NCI-H2081 (cell line): ENCODE measurements around the gene REX1BD.
A peak's percentile ranks its signal among the peaks of the same experiment; 100 is the strongest.
"Not testable (repeated sequence)": the region's sequence is repeated elsewhere in the genome, so short reads cannot be mapped to it uniquely, and the experiment has no call there.

Source experiments
- DNase-seq, 2 experiments: peaks; one replicate each; lab custom pipeline; 2025; lab: John Stamatoyannopoulos, UW

The REX1BD gene

DNA sequence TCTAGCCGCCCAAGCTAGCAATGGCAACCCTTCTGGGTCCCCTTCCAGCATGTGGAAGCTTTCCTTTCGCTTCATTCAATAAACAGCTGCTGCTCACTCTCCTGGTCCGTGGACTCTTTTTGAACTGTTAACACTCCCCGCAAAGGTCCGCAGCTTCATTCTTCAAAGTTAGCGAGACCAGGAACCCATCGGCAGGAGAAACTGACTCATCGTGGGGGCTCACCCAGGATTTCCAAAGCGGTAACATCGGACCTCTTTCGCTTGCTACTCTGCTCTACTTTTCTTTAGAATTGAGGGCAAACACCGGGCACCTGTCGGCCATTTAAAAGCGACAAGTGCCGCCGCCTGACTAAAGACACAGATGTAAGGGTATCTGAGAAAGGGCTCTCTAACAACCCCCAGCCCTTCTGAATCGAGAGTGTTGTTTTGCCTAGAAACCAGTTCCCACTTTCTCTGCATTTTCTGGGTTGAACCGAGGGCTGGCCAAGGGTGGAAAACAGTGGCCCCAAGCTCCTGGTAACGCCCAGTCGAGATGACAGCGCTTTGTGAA lies 11.2 kb upstream of the REX1BD start:
- DNase-seq, result no peak

DNA sequence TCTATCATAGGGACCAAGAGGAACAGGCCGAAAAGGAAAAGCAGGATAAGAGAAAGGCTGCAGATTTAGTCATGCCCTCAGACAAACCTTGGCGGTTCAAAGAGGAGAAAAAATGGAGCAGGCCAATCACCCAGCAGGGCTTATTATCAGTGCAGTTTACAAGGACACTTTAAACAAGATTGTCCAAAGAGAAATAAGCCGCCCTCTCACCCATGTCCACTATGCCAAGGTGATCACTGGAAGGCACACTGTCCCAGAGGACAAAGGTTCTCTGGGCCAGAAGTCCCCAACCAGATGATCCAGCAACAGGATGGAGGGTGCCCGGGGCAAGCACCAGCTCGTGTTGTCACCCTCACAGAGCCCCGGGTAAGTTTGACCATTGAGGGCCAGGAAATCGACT lies 8.3 kb upstream of the REX1BD start:
- DNase-seq, result no peak

DNA sequence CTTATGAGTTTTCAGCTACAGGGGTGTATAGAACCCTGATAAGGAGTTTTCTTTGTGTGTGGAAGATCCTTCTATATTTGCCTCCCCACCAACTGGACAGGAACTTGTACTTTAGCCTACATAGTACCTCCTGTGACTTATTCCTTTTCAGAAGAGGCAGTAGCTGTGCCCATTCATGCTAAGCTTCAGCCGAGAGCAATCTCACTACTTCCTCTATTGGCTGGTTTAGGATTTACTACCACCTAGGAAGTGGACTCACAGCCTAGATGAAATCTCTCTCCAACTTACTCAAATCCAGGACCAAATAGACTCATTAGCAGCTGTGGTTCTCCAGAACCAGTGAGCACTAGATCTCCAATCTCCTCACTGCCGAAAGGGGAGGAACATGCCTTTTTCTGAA lies 2.3 kb upstream of the REX1BD start:
- DNase-seq, result no peak

DNA sequence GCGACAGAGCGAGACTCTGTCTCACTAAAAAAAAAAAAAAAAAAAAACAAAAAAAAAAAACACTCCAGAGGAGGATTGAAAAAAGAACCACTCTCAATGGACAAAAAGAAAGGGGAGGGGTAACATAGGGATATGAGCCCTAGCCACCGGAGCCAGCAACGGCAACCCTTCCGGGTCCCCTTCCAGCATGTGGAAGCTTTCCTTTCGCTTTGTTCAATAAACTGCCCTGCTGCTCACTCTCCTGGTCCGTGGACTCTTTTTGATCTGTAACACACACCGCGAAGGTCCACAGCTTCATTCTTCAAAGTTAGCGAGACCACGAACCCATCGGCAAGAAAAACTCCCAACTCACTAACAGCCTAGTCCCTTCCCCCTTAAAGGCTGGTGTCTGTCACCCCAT lies 1.0 kb upstream of the REX1BD start:
- no peak for DNase-seq

DNA sequence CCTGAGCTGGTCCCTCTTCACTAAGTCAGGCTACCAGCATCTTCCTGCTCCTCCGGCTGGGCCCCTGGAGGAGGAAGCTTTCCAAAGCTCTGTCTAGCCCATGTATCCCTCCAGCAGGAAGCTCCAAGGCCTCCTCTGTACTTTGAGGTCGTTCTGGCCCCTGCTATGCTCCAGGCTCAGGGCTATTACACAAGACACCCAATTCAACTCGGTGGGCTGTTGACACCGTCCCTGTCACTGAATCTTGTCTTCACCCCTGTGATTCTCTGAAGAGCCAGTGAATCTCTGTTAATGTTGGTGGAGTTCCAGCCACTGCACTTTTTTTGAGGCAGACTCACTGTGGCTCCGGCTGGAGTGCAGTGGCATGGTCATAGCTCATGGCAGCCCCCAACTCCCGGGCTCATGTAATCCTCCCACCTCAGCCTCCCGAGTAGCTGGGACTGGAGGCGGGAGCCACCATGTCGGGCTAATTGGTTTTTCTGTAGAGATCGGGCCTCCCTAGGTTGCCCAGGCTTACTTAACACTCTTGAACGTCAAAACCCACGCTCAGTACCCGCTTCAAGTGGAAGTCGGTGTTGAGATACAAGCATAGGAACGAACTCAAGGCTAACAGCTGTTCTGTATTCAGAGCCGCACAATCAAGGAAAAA lies 512 bp upstream of the REX1BD start:
- DNase-seq, result no peak

DNA sequence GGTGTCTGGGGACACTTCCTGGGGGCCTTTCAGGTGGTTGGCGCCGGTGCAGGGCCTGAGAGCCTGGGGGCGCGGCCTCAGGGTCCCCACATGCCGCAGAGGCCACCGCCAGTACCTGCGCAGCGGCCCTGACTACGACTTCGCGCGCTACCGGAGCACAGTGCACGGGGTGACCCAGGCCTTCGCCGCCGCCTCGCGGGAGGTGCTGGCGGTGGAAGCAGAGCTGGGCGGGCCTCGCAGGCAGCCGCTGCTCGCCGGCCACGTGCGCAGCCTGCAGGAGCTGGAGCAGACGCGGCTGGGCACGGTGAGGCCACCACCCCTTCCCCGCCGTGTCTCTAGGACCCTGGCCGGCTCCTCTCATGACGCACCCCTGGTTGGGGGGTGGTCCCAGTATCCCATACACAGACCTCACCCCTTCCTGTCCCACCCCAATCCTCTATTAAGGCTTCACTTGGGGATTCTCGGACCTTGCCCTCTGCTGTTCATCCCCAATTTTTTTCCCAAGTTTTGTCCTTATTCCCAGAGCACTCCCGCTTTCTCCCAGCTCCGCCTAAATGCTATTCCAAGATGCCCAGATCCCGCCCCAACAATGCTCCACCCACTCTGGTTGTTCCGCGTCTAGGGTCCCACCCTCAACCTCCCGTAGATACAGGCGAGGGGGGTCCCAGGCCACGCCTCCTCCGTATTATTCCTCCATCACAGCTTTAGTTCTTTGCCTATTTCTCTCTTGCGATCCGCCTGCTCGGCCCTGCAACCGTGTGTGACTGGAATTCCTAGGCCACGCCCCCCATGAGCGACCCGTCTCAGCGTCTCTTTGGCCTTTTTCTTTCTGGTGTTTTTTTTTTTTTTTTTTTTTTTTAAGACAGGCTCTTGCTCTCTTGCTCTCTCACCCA lies 1.0 kb downstream of the REX1BD start:
- DNase-seq, result peak; percentile 58 to 68

DNA sequence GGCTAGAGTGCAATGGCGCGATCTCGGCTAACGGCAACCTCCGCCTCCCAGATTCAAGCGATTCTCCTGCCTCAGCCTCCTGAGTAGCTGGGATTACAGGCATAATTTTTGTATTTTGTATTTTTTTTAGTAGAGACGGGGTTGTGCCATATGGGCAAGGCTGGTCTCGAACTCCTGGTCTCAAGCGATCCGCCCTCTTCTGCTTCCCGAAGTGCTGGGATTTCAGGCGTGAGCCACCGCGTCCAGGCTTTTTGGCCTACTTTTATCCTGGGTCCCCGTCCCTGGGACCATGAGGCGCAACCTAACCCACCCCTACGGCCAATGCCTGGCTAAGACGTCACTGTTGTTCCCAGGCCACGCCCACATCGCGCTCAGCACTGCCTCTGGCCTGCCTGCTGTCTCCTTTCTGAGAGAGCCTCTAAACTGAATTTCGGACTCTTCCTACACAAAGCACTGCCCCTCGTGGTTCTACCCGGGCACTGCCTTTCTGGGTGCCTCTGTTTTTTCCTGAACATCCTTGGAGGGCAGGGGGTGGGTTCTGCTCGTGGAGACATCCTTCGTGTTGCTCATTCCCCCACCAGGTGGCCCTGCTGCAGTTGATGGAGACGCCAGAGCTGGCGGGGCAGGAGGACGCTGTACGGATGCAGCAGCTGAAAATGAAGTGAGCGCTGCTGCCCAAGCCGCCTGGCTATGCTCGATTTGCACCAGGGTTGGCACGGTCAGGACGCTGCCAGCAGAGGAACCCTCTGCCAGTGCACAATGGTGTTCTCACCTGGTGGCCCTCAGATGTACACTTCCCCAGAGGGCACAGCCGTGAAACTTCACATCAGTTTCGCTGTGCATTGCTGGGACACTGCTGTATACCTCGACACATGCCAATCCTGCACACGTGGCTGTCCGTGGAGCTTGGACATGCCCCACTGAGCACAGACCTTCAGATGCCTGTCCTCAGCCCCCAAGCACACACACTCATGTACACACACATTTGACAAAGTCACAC lies 2.0 kb downstream of the REX1BD start:
- no peak for DNase-seq

DNA sequence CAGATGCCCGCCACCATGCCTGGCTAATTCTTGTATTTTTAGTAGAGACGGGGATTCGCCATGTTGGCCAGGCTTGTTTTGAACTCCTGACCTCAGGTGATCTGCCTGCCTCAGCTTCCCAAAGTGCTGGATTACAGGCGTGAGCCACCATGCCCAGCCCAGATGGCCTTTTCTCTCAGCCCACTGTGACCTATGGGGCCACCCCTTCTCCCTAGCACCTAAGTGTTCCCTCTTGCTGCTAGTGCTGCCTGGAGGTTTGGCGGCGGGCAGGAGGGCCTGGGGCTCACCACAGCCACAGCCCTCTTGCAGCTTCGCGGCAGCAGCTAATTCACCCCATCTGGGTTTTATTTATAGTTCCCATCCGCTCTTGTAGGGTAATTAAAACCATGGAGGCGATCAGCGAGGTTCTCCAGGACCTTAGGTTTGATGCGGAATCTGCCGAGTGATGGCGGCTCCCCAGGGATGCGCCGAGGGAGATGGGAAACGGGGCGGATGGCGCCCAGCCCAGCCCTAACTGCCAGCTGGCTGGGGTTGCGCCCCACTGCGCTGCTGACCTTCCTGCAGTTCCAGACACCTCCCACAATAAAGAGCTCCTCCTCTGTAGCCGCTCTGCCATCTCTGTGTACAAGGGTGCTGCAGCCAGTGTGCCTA lies 3.3 kb downstream of the REX1BD start:
- no peak for DNase-seq

DNA sequence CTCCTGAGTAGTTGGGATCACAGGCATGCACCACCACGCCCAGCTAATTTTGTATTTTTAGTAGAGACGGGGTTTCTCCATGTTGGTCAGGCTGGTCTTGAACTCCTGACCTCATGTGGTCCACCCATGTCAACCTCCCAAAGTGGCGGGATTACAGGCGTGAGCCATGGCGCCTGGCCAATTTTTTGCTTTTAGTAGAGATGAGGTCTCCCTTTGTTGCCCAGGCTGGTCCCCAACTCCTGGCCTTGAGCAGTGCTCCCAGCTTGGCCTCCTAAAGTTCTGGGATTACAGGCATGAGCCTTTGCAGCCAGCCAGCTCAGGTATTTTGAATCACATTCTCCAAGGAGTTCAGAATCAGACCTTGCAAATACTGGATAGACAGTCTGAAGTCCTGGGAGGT lies 4.1 kb downstream of the REX1BD start:
- not testable (repeated sequence) for DNase-seq

DNA sequence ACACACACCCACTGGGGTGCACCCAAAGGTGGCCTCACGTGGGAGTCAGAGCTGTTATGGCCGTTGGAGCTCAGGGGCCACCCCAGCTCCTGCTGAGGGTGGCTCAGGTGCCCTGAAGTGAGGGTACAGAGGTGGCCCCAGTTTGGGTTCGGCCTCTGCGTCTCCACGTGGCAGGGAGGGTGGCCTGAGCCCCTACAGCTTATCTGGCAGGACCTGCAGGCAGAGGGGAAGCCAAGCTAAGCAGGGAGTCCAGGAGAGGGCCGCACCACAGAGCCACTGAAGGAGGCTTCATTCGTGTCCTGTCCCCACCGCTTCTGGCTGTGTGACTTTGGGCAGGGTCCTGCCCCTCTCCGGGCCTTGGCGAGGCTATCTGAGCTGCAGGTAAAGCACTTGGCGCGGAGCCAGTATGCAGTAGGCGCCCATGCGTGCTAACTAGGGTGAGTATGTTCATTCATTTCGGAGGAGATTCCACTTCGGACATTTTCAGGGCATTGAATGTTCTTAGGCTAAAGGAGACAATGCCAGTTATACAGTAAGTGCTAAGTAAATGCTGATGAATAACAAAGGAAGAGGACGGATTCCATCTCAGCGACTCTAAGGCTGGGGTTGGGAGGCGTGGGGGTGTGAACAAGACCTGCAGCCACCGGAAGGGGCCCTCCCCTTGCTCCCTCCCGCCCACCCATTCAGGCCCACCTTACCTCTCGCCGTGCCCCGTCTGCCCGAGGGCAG lies 4.9 kb downstream of the REX1BD start:
- DNase-seq, result no peak

DNA sequence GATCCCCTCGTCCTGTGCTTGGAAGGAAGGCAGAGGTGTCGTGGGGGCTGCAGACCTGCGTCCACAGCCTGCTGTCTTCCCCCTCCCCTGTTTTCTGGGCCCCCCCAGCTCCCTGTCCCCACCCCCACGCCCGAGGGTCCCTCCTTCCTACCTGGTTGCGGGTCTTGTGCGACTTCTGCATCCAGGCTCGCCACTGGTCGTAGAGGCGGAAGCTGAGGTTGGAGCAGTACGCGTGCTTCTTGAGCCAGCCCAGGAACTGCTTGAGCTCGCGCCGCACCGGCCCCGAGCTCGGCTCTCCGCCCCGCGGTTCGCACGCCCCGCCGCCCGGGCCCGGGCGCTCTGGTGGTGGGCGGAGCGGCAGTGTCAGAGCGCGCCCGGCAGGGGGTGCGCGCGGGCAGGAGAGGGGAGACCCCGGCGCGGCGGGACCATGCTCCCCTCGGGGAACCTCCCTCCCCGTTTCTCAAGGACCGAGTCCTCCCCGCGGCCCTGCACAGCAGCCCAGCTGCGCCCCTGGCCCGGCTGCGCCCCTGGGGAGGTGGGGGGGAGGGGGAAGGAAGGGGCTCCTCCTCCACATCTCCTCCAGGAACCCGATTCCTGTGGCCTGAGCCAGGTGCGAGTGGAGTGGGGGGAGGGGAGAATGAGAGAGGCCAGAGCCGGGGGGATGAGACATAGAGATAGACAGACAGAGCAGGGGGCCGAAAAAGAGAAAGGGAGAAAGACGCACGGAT lies 5.7 kb downstream of the REX1BD start:
- peak; percentile 55 to 62 for DNase-seq

DNA sequence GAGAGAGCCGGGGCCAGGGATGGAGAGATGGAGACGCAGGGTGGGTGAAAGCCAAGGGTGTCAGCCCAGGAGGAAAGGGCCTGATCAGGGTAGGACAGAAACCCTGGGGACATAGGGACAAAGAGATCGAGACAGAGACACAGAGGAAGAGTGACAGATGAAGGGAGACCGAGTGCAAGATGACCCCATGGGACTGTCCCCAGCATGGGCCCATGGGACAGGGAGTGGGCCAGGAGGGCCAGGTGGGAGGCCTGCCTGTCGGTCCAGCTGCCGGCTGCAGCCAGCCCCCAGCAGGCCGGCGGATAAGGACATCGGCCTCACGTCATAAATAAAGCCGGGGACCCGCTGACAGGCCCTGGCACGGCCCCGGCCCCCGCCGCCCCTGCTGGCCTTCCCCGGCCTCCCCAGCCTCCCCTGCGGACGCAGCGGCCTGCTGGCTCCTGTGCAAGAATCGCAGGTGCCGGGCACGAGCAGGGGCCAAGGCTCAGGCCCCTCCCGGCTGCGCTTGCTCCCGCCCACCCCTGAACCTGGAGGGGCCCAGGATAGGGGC lies 6.3 kb downstream of the REX1BD start:
- no peak for DNase-seq

DNA sequence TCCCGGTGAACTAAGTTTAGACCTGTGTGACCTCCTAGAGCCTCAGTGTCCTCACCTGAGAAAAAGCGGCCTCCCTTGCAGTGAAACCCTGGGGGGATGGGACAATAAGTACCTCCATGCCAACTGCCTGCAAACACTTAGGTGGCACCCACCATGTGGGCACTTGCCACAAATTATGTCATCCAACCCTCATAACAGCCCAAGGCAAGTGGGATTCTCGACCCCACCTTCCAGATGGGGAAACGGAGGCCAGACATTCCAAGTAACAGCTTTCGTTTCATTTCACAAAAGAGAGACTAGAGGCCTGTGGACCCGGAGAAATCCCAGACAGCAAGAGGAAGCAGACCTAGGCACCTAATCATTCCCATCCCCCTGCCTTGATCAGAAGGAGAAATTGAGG lies 6.9 kb downstream of the REX1BD start:
- DNase-seq, result no peak

DNA sequence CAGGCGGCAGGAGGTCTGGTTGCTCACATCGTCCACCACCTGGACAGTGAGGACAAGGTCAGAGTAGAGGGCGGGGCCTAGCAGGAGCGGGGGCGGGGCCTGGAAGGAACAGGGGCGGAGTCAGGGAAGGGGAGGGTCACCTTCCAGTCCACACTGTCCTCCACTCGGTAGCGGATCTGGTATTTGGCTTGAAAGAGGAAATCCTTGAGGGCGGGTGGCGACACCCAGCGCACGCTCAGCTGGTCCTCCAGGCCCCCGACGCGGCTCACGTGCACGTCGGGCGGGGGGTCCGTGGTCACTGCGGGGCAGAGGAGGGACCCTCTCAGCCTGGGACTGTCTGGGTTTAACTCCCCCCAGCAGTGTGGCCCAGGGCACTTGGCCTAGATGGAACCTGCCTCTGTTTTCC lies 8.2 kb downstream of the REX1BD start:
- DNase-seq, result peak in 1 of 2 experiments; percentile 4

DNA sequence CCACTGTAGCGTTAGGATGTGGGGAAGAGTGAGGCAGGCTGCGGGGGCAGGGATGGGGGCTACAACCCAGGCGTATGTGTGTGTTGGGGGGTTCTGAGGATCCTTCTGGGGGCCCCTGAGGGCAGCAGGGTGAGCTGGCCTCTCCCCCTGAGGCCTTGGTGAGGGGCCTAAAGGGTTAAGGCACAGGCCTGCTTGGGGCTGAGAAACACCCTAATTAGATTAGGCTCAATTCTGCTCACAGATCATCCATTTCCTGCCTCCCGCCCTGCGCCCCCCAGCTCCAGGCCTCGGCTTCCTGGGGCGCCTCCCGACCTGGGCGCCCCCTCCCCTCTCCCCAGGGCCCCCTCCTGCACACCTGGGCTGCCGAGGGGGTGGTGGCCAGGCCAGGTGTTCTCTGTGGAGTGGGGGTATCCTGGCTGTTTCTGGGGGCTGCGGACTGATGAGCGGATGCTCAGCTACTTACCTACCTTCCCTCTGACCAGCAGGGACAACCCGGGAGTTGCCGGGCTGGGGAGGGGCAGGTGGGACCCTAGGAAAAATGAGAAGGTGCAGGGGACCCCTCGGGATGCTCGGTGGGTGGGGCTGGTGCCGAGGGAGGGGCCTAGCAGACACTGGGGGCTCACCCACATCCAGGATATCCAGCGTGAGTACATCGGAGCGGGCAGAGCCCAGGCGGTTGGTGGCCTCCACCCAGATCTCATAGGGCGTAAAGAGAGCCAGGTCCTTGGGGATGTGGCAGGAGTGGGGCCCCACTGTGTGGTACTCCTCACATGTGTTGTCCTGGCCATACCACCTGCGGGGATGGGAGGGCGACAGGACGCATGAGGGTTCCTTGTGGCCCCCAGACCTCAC lies 9.4 kb downstream of the REX1BD start:
- DNase-seq, result no peak

DNA sequence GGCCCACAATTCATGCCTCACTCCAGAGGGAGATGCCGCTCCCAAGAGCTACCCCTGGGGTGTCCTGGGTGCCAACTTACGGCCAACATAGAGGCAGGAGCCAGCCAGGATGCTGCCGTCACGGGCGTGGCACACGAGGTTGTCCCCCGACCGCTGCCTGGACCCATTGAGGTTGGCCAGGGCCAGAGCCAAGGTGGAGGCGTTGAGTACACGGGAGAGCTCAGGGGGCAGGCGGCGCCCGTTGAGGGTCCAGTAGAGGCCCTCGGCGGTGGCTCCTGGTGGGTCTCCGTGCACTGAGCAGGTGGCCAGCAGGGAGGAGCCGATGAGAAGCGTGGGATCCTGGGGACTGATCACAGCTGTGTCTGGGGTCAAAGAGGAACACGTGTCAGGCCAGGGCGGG lies 10.9 kb downstream of the REX1BD start:
- DNase-seq, result no peak

DNA sequence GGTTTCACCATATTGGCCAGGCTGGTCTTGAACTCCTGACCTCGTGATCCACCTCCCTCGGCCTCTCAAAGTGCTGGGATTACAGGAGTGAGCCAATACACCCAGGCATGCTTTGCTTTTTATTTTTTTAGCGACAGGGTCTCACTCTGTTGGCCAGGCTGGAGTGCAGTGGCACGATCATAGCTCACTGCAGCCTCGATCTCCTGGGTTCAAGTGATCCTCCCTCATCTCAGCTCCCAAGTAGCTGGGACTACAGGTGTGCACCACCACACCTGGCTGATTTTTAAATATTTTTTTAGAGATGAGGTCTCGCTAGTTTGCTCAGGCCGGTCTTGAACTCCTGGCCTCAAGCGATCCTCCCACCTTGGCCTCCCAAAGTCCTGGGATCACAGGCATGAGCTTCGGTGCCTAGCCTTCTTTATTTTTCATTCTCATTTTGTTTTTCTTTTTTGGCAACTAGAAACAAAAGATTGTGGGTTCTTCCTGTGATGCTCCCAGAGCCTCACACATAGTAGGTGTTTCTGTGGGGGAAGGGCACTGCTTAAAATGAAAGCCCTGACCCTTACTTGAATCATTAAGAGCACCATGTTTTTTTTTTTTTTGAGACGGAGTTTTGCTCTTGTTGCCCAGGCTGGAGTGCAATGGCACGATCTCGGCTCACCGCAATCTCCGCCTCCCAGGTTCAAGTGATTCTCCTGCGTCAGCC lies 12.2 kb downstream of the REX1BD start:
- not testable (repeated sequence) for DNase-seq

DNA sequence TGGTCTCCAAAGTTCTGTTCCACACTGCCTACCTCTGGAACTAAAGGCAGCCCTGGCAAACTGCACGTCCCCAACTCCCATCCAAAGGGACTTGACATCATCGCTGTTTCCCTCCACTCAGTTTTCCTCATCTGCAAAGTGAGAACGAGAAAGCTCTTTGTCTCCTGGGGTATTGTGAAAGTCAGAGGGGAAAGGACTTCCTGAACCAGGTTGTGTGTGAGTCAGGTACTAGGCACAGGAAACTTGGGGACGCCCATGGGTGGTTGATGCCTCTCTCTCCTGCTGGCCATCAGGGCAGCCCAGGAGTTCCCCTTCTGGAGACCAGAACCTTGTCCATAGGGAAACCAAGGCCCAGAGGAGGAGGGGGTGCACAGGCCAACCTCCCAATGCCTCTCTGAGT lies 13.3 kb downstream of the REX1BD start:
- DNase-seq, result no peak
